K562 (cell line): ENCODE measurements around the gene ZNF513. TPM values are rescaled to one million over a fixed set of nuclear protein-coding genes. Genes with fewer than 3 reads are reported as not detected.

ENCODE experiments used
- ATAC-seq: fragments of 200-7000 bp; cut with Tn5 transposase; 3 replicates; pipeline ENCODE4 v1.9.1; 2020; ENCODE audit warnings: moderate library complexity
- BruUV-seq: library from RNA; stranded (reverse); fragments of 400-500 nt; replicated peaks from 2 replicates; lab custom pipeline; 2021; lab: Mats Ljungman, UMichigan
- CTCF ChIA-PET: fragments of 300-600 bp; formaldehyde crosslinking; extraction: SDS; loops from one replicate; lab custom pipeline; 2021; ENCODE audit warnings: low intra/inter-chr PET ratio; lab: Yijun Ruan, JAX
- POLR2A ChIA-PET: fragments of 300-600, 350-650 bp; sonication (Branson Sonifier 250); formaldehyde crosslinking; extraction: SDS; loops from one replicate; lab custom pipeline; 2021; ENCODE audit warnings: antibody characterized with exemption, inconsistent platforms; lab: Yijun Ruan, JAX
- DNase-seq, 4 experiments: peaks; one replicate each; pipeline versions ENCODE4 v3.0.0 to v3.0.0-alpha.2; 2011 to 2018; ENCODE audit warnings: low spot score in 3 of 4, mixed read lengths in 3 of 4; ENCODE audit errors: extremely low read depth in 1 of 4
- FAIRE-seq: peaks from 2 replicates; lab custom pipeline; 2011; peaks lifted over from hg19 to GRCh38; lab: Jason Lieb, UNC
- H2AFZ ChIP-seq: 2 replicates; pipeline ENCODE4 v1.6.0; 2011; ENCODE audit warnings: low read depth, low read length, control low read depth, inconsistent platforms
- H3K27ac ChIP-seq: fragments of 200-600 bp; 3 replicates; pipeline ENCODE4 v1.8.0; 2011; ENCODE audit warnings: low read depth, mild to moderate bottlenecking, control low read depth, inconsistent platforms, low read length, moderate library complexity, mixed read lengths; ENCODE audit errors: extremely low read depth
- H3K27me3 ChIP-seq, 2 experiments: fragments of 300-600 bp in 1 of 2; 2 replicates in 1 of 2; 3 replicates in 1 of 2; pipeline versions ENCODE4 v1.6.0 to v1.8.0; 2011; ENCODE audit warnings: inconsistent platforms in 2 of 2, low read length in 2 of 2, mild to moderate bottlenecking in 1 of 2, mixed read lengths in 1 of 2, moderate library complexity in 1 of 2; ENCODE audit not compliant: control insufficient read depth in 2 of 2, insufficient read depth in 2 of 2
- H3K36me3 ChIP-seq: fragments of 300-600 bp; 3 replicates; pipeline ENCODE4 v1.8.0; 2011; ENCODE audit warnings: mild to moderate bottlenecking, low read length, inconsistent platforms; ENCODE audit not compliant: control insufficient read depth, insufficient read depth
- H3K4me1 ChIP-seq, 2 experiments: fragments of 200-600 bp in 1 of 2; replicated peaks in 1 of 2; 2 replicates in 1 of 2; 3 replicates in 1 of 2; pipeline versions ENCODE4 v1.5.1 to v1.8.0; 2011; ENCODE audit warnings: inconsistent platforms in 2 of 2, low read length in 2 of 2, mild to moderate bottlenecking in 1 of 2, mixed read lengths in 1 of 2, moderate library complexity in 1 of 2; ENCODE audit not compliant: control insufficient read depth in 2 of 2, insufficient read depth in 2 of 2
- H3K4me2 ChIP-seq: 2 replicates; pipeline ENCODE4 v1.6.1; 2011; ENCODE audit warnings: low read length, control low read depth, inconsistent platforms, mixed read lengths; ENCODE audit not compliant: insufficient read depth
- H3K4me3 ChIP-seq: fragments of 200-600 bp; sonication (generic), shearing (Covaris generic); 2 replicates; pipeline ENCODE4 v1.5.1; 2016; ENCODE audit warnings: control low read depth, inconsistent platforms
- H3K79me2 ChIP-seq: fragments of 200-600 bp; 3 replicates; pipeline ENCODE4 v1.8.0; 2011; ENCODE audit warnings: low read length, inconsistent platforms; ENCODE audit not compliant: control insufficient read depth, insufficient read depth
- H3K9ac ChIP-seq, 2 experiments: 2 replicates each; pipeline versions ENCODE4 v1.6.0 to v1.6.1; 2011; ENCODE audit warnings: low read depth in 2 of 2, low read length in 2 of 2, control low read depth in 1 of 2, inconsistent platforms in 1 of 2, mild to moderate bottlenecking in 1 of 2, mixed read lengths in 1 of 2; ENCODE audit not compliant: insufficient read depth in 1 of 2
- H3K9me1 ChIP-seq: one replicate; pipeline ENCODE4 v1.6.0; 2011; ENCODE audit warnings: inconsistent platforms, mild to moderate bottlenecking, low read length, moderate library complexity; ENCODE audit not compliant: control insufficient read depth, insufficient read depth
- H3K9me3 ChIP-seq: replicated peaks from 2 replicates; pipeline ENCODE4 v1.5.1; 2011; ENCODE audit warnings: low read depth, low read length, inconsistent platforms; ENCODE audit not compliant: control insufficient read depth, insufficient read depth
- H4K20me1 ChIP-seq: replicated peaks from 2 replicates; pipeline ENCODE4 v1.6.1; 2011; ENCODE audit warnings: low read length, inconsistent platforms, mixed read lengths; ENCODE audit not compliant: control insufficient read depth, insufficient read depth
- CAMTA2 ChIP-seq: fragments of 250-450 bp; sonication (Bioruptor Pico); conservative IDR thresholded peaks from 2 replicates; pipeline ENCODE4 v1.5.1; 2022
- CBFA2T2 ChIP-seq: fragments of 450-650 bp; conservative IDR thresholded peaks from 2 replicates; pipeline ENCODE4 v1.6.1; 2017; ENCODE audit warnings: mild to moderate bottlenecking
- CBX1 ChIP-seq: sonication (generic); IDR thresholded peaks from 2 replicates; pipeline ENCODE4 v1.6.1; 2016; ENCODE audit warnings: antibody characterized with exemption, low read depth, mild to moderate bottlenecking
- E2F6 ChIP-seq, 2 experiments: IDR thresholded peaks; 2 replicates each; pipeline ENCODE4 v1.6.1; 2011; ENCODE audit warnings: borderline replicate concordance in 1 of 2, control low read depth in 1 of 2, low read depth in 1 of 2, low read length in 1 of 2, mild to moderate bottlenecking in 1 of 2, mixed read lengths in 1 of 2, moderate library complexity in 1 of 2; ENCODE audit not compliant: insufficient read depth in 1 of 2, insufficient read length in 1 of 2, poor library complexity in 1 of 2, severe bottlenecking in 1 of 2; ENCODE audit errors: extremely low read depth in 1 of 2
- MYC ChIP-seq, 2 experiments: fragments of 250-450 bp in 1 of 2; sonication (Bioruptor Pico) in 1 of 2; IDR thresholded peaks; 2 replicates each; pipeline versions ENCODE4 v1.5.1 to v1.6.1; 2012 to 2021; ENCODE audit warnings: low read depth in 2 of 2, borderline replicate concordance in 1 of 2, improper control_type of control experiment in 1 of 2, low read length in 1 of 2, mild to moderate bottlenecking in 1 of 2, moderate library complexity in 1 of 2
- NCOR1 ChIP-seq: fragments of 450-650 bp; IDR thresholded peaks from 2 replicates; pipeline ENCODE4 v1.6.1; 2016; ENCODE audit warnings: mild to moderate bottlenecking, moderate library complexity
- NEUROD1 ChIP-seq: fragments of 150-350 bp; IDR thresholded peaks from 2 replicates; pipeline ENCODE4 v1.6.1; 2014; ENCODE audit warnings: borderline replicate concordance, low read length, low read depth; ENCODE audit not compliant: partially characterized antibody
- NFRKB ChIP-seq: fragments of 450-650 bp; IDR thresholded peaks from 2 replicates; pipeline ENCODE4 v1.6.1; 2016; ENCODE audit warnings: low read depth
- POLR3A ChIP-seq: IDR thresholded peaks from 2 replicates; pipeline ENCODE4 v1.6.1; 2011; ENCODE audit warnings: borderline replicate concordance, mild to moderate bottlenecking, moderate library complexity; ENCODE audit not compliant: insufficient read length, insufficient read depth; ENCODE audit errors: extremely low read depth
- SIN3A ChIP-seq, 2 experiments: fragments of 150-350 bp in 1 of 2; IDR thresholded peaks; 2 replicates each; pipeline ENCODE4 v1.6.1; 2011 to 2016; ENCODE audit warnings: borderline replicate concordance in 2 of 2, low read depth in 2 of 2, low read length in 2 of 2, mild to moderate bottlenecking in 2 of 2, moderate library complexity in 2 of 2; ENCODE audit not compliant: control insufficient read depth in 1 of 2
- STAT5A ChIP-seq: IDR thresholded peaks from 2 replicates; pipeline ENCODE4 v1.6.1; 2012; ENCODE audit warnings: low read length, inconsistent platforms, borderline replicate concordance
- TAL1 ChIP-seq: fragments of 450-650 bp; IDR thresholded peaks from 2 replicates; pipeline ENCODE4 v1.6.1; 2016; ENCODE audit warnings: mild to moderate bottlenecking
- TBL1XR1 ChIP-seq, 2 experiments: IDR thresholded peaks; 2 replicates each; pipeline ENCODE4 v1.6.1; 2012; ENCODE audit warnings: improper control_type of control experiment in 2 of 2, low read length in 2 of 2, mild to moderate bottlenecking in 1 of 2
- TCF3 ChIP-seq: sonication (generic); formaldehyde crosslinking; IDR thresholded peaks from 2 replicates; pipeline ENCODE4 v1.4.0; 2020; ENCODE audit warnings: mild to moderate bottlenecking, missing genetic modification reagents
- TCFL5 ChIP-seq: fragments of 250-450 bp; sonication (Bioruptor Pico); conservative IDR thresholded peaks from 2 replicates; pipeline ENCODE4 v1.6.1; 2021; ENCODE audit warnings: mild to moderate bottlenecking, moderate library complexity, matching md5 sums
- ZNF3 ChIP-seq: fragments of 250-450 bp; sonication (Bioruptor Pico); IDR thresholded peaks from 2 replicates; pipeline ENCODE4 v1.5.0; 2021; ENCODE audit warnings: mild to moderate bottlenecking, moderate library complexity
- WGBS: fragments of 100-300 bp; shearing (Covaris generic); methylation state at CpG from one replicate; pipeline ENCODE4 v1.1.6; 2016; ENCODE audit warnings: low coverage, mixed read lengths; ENCODE audit not compliant: insufficient coverage; ENCODE audit errors: missing lambda C conversion rate; 5-methylcytosine and 5-hydroxymethylcytosine counted together
- in situ Hi-C: fragments of 300-500 bp; cut with MboI; formaldehyde crosslinking; loops from 4 replicates; pipeline ENCODE4 v1.15.0; 2018; ENCODE audit warnings: inconsistent platforms, mixed read lengths
- intact Hi-C: fragments of 100-400 bp; cut with micrococcal nuclease; formaldehyde crosslinking; loops from 2 replicates; pipeline ENCODE4 v1.14.2; 2022
- polyA plus RNA-seq, 8 experiments: library from polyadenylated mRNA; depleted of rRNA in 4 of 8; stranded (reverse) in 5 of 8; unstranded in 3 of 8; fragments of >200 nt; fragmentation: Nextera tagmentation in 2 of 8; fragmentation: Illumina TruSeq in 1 of 8; extraction: Ambion mirVana in 2 of 8; extraction: Trizol in 1 of 8; gene quantifications; 2 replicates each; pipeline versions ENCODE4 v1.2.1 to v1.2.3, GENCODE V29; 2011 to 2014; ENCODE audit warnings: inconsistent platforms in 1 of 8, missing spikeins in 1 of 8
- total RNA-seq, 7 experiments: library from RNA; depleted of rRNA in 6 of 7; stranded (reverse); fragments of >200 nt in 6 of 7; fragmentation: Illumina TruSeq in 2 of 7; extraction: Trizol in 2 of 7; gene quantifications; 2 replicates each; pipeline versions ENCODE4 v1.2.1 to v1.2.3, GENCODE V29; 2011 to 2021; ENCODE audit warnings: low replicate concordance in 1 of 7
- TF ChIP-seq, protein P1 (sequence below): fragments of 450-650 bp; IDR thresholded peaks from 2 replicates; pipeline ENCODE4 v1.6.1; 2016; ENCODE audit warnings: borderline replicate concordance

The ZNF513 gene
- total and polyA plus RNA-seq, 9 of the 15 experiments (the other 6 are each of a cell fraction or from before 2014, with no cell fraction given): 0.04 to 13.6 (median 4.4) TPM

GRCh38 chr2:27379836-27380625 is 503 bp downstream of the ZNF513 start:
- peak overlapping the region; percentile 47 for H2AFZ ChIP-seq
- peak overlapping the region; percentile 84 for H3K4me3 ChIP-seq
- H3K36me3 ChIP-seq: peaks cover 81% of the 10 kb centered on the region
- POLR2A ChIA-PET: interaction anchor here (0.6 to 4.3 kb wide), 16 partner anchors 10 to 294 kb away, joined by 3 to 41 read pairs (median 4); partner anchors contain the start of genes EIF2B4, GTF3C2, KHK and PPM1G
- peaks cover 7 to 42% of the 10 kb centered on the region in 2 experiments for H3K4me1 ChIP-seq
- peaks cover 16% of the 10 kb centered on the region; the same call in 2 of the 3 replicates for H3K79me2 ChIP-seq
- no peaks in the 10 kb centered on the region for H4K20me1 ChIP-seq
- H3K9me1 ChIP-seq: no peaks in the 10 kb centered on the region
- peak overlapping the region; percentile 95 for H3K4me2 ChIP-seq
- intact Hi-C loops: no loop called here
- no peaks in the 10 kb centered on the region for H3K27me3 ChIP-seq
- CTCF ChIA-PET: no interaction called here
- TSS peak; percentile 12 for BruUV-seq
- DNase-seq (peak; percentile 30 to 84 (median 36)), ATAC-seq (peak; percentile 5), FAIRE-seq (peak; percentile 82)
- WGBS: 2% methylated on average over 33 of the region's 35 CpGs
- H3K9me3 ChIP-seq: no peaks in the 10 kb centered on the region
- peak overlapping the region; percentile 83 to 94 for H3K9ac ChIP-seq
- in situ Hi-C loops: no loop called here
- H3K27ac ChIP-seq: peak overlapping the region; percentile 92
- TF ChIP-seq TCF3 (CRISPR knock-in tag): peak; percentile 63
- no peak for TF ChIP-seq CAMTA2 (CRISPR knock-in tag)
- TF ChIP-seq TBL1XR1 (IDR thresholded peaks at IDR 0.05; ENCODE audit: low read length in 2 of 2): no peak
- TF ChIP-seq STAT5A: no peak
- no peak for TF ChIP-seq POLR3A
- TF ChIP-seq, protein P1, sequence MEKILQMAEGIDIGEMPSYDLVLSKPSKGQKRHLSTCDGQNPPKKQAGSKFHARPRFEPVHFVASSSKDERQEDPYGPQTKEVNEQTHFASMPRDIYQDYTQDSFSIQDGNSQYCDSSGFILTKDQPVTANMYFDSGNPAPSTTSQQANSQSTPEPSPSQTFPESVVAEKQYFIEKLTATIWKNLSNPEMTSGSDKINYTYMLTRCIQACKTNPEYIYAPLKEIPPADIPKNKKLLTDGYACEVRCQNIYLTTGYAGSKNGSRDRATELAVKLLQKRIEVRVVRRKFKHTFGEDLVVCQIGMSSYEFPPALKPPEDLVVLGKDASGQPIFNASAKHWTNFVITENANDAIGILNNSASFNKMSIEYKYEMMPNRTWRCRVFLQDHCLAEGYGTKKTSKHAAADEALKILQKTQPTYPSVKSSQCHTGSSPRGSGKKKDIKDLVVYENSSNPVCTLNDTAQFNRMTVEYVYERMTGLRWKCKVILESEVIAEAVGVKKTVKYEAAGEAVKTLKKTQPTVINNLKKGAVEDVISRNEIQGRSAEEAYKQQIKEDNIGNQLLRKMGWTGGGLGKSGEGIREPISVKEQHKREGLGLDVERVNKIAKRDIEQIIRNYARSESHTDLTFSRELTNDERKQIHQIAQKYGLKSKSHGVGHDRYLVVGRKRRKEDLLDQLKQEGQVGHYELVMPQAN: no peak
- no peak for TF ChIP-seq CBX1
- TF ChIP-seq NCOR1: peak; percentile 34; the same call in 1 of the 2 replicates
- no peak for TF ChIP-seq TCFL5 (CRISPR knock-in tag)
- 0 out of 2 replicates have a peak, but pooled peaks have one; percentile 17 for TF ChIP-seq CBFA2T2
- peak; percentile 13 to 35 for TF ChIP-seq E2F6 (IDR thresholded peaks at IDR 0.05; ENCODE audit: borderline replicate concordance in 1 of 2, extremely low read depth in 1 of 2, insufficient read depth in 1 of 2, insufficient read length in 1 of 2, low read depth in 1 of 2, low read length in 1 of 2, poor library complexity in 1 of 2, severe bottlenecking in 1 of 2)
- peak; percentile 3 for TF ChIP-seq NEUROD1
- peak; percentile 10; the same call in 1 of the 2 replicates for TF ChIP-seq MYC (IDR thresholded peaks at IDR 0.05; ENCODE audit: low read depth, low read length)
- TF ChIP-seq MYC (CRISPR knock-in tag; IDR thresholded peaks at IDR 0.05; ENCODE audit: borderline replicate concordance, low read depth): 0 out of 2 replicates have a peak, but pooled peaks have one; percentile 33
- 0 out of 2 replicates have a peak, but pooled peaks have one; percentile 41 for TF ChIP-seq NFRKB
- no peak for TF ChIP-seq ZNF3 (CRISPR knock-in tag)
- peak; percentile 46 for TF ChIP-seq TAL1
- TF ChIP-seq SIN3A (IDR thresholded peaks at IDR 0.05; ENCODE audit: borderline replicate concordance in 2 of 2, control insufficient read depth in 1 of 2, low read depth in 2 of 2, low read length in 2 of 2): peak in 1 of 2 experiments; percentile 39; a peak in 1 of 4 replicates
